Measurements from ENCODE around the gene CACNA1G.

The CACNA1G gene

DNA sequence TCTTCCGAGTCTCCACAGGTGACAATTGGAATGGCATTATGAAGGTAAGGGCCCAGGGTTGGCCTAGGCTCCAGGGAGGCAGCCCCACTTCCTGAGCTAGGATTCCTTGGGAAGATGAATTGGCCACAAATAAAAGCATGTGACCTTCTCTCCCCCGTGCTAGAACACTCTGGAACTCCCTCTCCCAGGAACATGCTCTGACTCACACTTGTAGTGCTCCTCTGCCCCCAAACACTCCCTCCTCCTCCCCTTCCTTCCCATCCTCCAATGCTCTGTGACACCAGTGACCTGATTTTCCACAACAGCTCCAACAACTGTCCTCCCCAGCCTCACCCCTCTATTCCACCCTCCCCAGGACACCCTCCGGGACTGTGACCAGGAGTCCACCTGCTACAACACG is 57.8 kb downstream of the CACNA1G start:
- no peak for DNase-seq

DNA sequence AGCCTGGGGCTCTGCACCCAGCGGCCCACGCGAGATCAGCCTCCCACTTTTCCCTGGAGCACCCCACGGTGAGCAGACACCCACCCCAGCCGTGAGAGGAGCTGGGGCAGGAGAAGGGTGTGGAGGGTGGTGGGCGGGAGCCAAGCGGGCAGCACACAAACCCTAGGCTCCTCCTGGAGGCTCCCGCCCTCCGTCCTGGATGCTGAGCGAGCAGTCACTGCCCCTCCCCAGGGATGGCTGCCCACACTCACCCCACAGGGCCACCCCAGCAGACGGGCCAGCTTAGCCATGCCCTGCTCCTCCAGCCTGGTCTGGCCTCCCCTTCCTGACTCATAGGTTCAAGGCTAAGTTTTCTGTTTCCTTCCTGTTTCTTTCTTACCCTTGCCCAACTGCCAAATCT is 58.4 kb downstream of the CACNA1G start:
- DNase-seq = no peak

DNA sequence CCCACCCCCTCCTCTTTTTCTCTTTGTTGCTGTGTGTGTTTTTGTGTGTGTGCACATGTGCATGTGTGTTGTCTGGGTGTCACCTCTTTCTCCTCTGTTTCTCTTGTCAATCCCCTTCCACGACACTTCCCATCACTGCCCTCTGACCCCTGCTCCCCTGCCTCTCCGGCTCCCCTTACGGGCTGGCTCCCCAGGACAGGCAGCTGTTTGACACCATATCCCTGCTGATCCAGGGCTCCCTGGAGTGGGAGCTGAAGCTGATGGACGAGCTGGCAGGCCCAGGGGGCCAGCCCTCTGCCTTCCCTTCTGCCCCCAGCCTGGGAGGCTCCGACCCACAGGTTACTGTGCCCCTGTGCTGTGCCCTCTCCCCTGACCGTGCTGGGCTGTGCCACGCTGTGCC is 59.0 kb downstream of the CACNA1G start:
- no peak for DNase-seq

GRCh38 chr17:50620237-50620636 is 59.7 kb downstream of the CACNA1G start:
- DNase-seq = no peak

GRCh38 chr17:50620858-50621257 is 60.3 kb downstream of the CACNA1G start:
- DNase-seq = no peak

DNA sequence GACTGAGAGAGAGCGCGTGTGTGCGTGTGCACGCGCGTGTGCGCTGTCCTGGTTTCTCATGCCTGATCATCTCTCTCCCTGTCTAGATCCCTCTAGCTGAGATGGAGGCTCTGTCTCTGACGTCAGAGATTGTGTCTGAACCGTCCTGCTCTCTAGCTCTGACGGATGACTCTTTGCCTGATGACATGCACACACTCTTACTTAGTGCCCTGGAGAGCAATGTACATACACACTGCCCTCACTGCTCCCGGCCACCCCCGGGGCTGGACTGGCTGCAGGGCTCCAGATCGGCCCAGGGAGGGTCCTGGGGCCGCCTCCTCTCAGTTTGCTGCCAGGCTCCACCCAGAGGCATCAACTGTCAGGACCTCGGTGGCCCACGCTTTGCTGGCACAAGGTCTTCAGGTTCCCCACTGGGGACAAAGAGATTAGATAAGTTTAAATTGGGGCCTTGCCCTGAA is 61.1 kb downstream of the CACNA1G start:
- DNase-seq = no peak

- no peak for DNase-seq
Observed at GRCh38 chr17:50624321-50624934, 63.9 kb downstream of the CACNA1G start.

DNA sequence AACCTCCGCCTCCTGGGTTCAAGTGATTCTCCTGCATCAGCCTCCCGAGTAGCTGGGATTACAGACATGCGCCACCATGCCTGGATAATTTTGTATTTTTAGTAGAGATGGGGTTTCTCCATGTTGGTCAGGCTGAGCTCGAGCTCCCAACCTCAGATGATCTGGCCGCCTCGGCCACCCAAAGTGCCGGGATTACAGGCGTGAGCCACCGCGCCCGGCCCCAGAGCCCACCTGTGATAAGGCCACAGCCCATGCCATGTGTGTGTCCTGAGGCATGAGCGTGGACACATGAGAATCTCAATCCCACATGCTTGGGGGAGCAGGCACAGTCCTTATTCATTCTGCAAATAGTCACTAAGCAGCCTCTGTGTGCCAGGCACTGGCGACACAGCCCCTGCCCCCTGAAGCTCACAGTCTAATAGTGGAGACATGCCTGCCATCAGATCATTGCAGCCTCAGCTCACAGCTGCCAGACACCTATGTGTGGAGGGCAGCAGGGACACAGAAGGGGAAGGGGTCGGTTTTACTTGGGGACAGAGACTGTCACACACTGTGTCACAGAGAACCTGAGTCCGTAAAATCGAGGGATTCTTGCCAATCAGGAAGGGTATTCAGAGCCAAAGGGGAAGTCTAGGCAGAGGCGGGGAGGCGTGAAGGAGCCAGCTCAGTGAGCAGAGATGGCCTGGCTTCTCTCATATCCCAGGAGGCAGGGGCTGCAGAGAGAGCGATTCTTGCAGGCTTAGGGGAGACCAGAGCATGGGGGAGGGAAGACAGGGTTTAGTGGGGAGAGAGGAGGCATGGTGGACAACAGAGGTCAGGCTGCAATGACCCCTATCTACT is 64.7 kb downstream of the CACNA1G start:
- no peak for DNase-seq

DNA sequence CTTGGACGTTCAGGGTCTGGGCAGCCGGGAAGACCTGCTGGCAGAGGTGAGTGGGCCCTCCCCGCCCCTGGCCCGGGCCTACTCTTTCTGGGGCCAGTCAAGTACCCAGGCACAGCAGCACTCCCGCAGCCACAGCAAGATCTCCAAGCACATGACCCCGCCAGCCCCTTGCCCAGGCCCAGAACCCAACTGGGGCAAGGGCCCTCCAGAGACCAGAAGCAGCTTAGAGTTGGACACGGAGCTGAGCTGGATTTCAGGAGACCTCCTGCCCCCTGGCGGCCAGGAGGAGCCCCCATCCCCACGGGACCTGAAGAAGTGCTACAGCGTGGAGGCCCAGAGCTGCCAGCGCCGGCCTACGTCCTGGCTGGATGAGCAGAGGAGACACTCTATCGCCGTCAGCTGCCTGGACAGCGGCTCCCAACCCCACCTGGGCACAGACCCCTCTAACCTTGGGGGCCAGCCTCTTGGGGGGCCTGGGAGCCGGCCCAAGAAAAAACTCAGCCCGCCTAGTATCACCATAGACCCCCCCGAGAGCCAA is 65.6 kb downstream of the CACNA1G start:
- peak; percentile 52 for DNase-seq

- DNase-seq = no peak
Observed at GRCh38 chr17:50627036-50627781, 66.7 kb downstream of the CACNA1G start.

GRCh38 chr17:50627782-50628601 is 67.5 kb downstream of the CACNA1G start:
- no peak for DNase-seq

GRCh38 chr17:50629902-50630301 is 69.4 kb downstream of the CACNA1G start:
- no peak for DNase-seq

- peak; percentile 46 for DNase-seq
Observed at GRCh38 chr17:50630524-50631194, 70.1 kb downstream of the CACNA1G start.

DNA sequence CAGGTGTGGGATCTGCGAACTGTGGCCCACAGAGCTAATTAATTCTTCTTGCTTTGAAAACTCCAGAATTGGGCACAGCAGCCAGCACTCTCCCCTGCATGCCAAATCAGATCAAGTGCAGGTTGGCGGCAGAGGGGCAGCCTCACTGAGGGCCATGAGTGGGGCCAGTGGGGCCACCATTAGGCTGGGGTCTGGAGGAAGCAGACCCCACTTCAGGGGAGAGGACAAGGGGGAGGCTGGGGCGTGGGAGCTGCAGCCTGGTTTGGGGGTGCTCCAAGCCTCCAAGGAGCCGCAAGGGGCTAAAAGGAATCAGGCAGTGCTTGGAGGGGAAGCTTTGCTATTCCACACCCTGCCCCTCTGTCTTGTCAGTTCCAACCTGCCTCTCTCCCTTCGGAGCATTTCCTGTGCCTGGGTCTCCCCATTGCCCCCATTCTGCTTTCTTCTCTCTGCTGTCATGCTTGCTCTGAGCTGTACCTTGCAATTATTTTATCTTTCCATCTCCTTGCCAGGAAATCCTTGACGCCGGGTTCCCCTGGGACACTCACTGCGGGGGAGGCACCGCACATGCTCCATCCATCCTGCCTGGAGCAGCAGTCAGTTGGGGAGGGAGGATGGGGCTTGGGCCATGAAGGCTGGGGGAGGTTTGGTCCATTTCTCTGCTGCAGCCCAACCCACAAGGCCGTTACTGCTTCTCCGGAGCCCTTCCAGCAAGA is 70.8 kb downstream of the CACNA1G start:
- DNase-seq = no peak

- no peak for DNase-seq
Observed at GRCh38 chr17:50631908-50632571, 71.5 kb downstream of the CACNA1G start.

DNA sequence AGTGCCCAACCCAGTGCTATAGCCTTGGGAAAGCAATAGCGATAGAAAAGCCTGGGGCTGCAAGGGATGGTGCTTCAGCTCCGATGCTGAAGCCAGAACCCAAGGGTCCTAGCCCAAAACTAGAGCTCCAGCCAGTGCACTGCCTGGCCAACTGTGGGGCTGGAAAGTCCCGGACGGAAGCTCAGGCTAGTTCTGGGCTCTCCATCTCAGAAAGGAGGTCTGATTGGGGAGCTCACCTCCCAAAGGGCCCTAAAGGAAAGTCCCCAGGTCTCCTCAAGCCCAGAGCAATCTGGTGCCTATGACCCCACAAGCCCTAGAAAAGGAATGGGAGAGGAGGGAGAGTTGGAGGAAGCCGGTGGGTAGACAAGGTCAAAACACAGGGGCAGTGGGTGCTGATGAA is 72.1 kb downstream of the CACNA1G start:
- no peak for DNase-seq

DNA sequence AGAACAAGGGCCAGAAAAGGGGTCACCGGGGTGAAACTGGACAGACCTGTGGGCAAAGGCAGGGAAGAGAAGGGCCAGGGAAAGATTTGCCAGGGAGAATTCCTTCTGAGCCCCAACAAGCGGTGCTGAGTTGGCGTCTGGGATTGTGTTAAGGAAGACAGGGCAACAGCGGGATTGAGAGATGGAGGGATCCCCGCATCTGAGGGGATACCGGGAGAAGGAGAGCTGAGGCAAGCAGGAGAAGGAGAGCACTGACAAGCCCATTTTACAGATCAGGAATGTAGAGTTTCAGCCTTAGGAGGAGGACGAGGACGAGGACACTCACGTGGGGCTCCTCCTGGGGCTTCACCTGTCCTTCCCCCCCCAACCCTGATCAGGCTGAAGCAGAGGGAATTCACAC is 73.2 kb downstream of the CACNA1G start:
- DNase-seq = no peak

DNA sequence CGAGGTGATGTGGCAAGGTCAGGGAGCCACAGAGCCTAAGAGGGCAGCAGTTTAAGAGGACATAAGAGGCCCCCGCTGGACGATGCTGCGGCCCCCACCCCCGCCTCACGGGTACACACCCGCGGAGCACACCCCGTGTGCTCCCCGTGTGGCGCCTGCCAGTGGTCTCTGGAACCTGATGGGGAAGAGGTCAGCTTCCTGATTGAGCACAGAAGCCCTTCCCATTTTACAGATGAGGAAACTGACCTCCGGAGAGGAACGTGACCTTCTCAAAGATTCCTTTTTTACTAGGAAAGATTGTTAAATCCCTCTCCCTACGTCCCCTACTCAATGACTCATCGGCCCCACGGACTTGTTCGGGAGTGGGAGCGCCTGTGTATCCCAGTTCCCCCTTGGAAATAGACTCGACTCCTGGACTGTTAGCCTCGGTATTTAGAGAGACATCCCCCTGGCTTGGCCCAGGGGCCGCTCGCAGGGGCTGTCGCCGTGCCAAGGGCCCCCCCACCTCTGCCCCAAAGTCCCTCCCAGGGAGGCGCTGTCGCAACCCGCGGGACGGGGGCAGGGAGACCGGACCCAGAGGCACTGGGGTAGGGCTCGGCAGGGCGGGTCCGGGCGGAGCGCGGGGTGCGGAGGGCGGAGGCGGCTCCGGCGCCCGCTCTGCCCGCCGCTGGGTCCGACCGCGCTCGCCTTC is 73.9 kb downstream of the CACNA1G start, which contains the start of gene ABCC3:
Gene ABCC3, plus strand, starts transcription at position 658 of the 691 bp plus-strand sequence. CDS start 56 bp downstream, outside the sequence.
- DNase-seq = no peak

- DNase-seq = no peak
Observed at GRCh38 chr17:50634915-50635731, 74.6 kb downstream of the CACNA1G start.

Measured in T-helper 9 cell (primary cell).